ENCODE measurements around the gene CCDC40. TPM values are rescaled to one million over a fixed set of nuclear protein-coding genes. Genes with fewer than 3 reads are reported as not detected.

Gene CCDC40
- total and polyA plus RNA-seq, 10 donors: 0.30 to 8.3 (median 2.3) TPM

GRCh38 chr17:80106176-80106575 lies 69.7 kb downstream of the CCDC40 start:
- 74 to 84% (median 82%) methylated on average over 10 of the region's 10 CpGs for WGBS, 5 donors
- Histone ChIP-seq H3K36me3 (peaks cover 0 to 52% (median 0%) of the 10 kb centered on the region in 6 donors), H3K9me3 (no peaks in the 10 kb centered on the region), H3K27me3 (replicated peaks in 1 of 7) (no peaks in the 10 kb centered on the region), H3K4me1 (peaks cover 4 to 37% (median 23%) of the 10 kb centered on the region in 6 donors), H3K4me3 (no peak overlapping the region), H3K27ac (no peak overlapping the region)
- DNase-seq: peak; percentile 51
- intact Hi-C loops (cut with DNase I; ENCODE audit: low total_unique reads): no loop called here
- TF ChIP-seq POLR2AphosphoS5 (IDR thresholded peaks at IDR 0.05): no peak
- TF ChIP-seq POLR2A (IDR thresholded peaks at IDR 0.05): no peak
- TF ChIP-seq, protein P1, sequence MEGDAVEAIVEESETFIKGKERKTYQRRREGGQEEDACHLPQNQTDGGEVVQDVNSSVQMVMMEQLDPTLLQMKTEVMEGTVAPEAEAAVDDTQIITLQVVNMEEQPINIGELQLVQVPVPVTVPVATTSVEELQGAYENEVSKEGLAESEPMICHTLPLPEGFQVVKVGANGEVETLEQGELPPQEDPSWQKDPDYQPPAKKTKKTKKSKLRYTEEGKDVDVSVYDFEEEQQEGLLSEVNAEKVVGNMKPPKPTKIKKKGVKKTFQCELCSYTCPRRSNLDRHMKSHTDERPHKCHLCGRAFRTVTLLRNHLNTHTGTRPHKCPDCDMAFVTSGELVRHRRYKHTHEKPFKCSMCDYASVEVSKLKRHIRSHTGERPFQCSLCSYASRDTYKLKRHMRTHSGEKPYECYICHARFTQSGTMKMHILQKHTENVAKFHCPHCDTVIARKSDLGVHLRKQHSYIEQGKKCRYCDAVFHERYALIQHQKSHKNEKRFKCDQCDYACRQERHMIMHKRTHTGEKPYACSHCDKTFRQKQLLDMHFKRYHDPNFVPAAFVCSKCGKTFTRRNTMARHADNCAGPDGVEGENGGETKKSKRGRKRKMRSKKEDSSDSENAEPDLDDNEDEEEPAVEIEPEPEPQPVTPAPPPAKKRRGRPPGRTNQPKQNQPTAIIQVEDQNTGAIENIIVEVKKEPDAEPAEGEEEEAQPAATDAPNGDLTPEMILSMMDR (IDR thresholded peaks at IDR 0.05 in 8 of 11, conservative IDR thresholded peaks at IDR 0.05 in 3 of 11): no peak

DNA sequence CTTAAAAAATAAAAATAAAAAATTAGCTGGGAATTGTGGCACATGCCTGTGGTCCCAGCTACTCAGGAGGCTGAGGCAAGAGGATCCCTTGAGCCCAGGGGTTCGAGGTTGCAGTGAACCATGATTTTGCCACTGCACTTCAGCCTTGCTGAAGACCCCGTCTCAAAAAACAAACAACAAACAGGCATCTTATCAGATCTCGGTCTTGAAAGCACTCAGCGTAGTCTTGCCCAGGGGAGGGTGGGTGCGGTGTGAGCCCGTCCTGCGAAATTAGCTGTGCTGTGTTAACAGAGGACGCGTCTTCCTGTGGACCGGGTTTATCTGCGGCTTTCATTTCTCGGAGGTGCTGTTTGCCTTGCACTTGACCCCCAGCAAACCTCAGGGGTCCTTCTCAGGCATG lies 70.3 kb downstream of the CCDC40 start:
- WGBS, 5 donors: 80 to 94% (median 90%) methylated on average over 12 of the region's 12 CpGs
- Histone ChIP-seq H3K27ac (no peak overlapping the region), H3K27me3 (replicated peaks in 1 of 7) (no peaks in the 10 kb centered on the region), H3K9me3 (no peaks in the 10 kb centered on the region), H3K36me3 (peaks cover 0 to 56% (median 0%) of the 10 kb centered on the region in 6 donors), H3K4me3 (no peak overlapping the region), H3K4me1 (peaks cover 4 to 36% (median 21%) of the 10 kb centered on the region in 6 donors)
- TF ChIP-seq POLR2AphosphoS5 (IDR thresholded peaks at IDR 0.05) (no peak), POLR2A (IDR thresholded peaks at IDR 0.05) (no peak)
- TF ChIP-seq, protein P1 (IDR thresholded peaks at IDR 0.05 in 8 of 11, conservative IDR thresholded peaks at IDR 0.05 in 3 of 11): no peak
- DNase-seq: no peak
- intact Hi-C loops (cut with DNase I; ENCODE audit: low total_unique reads): no loop called here

- H3K4me1 ChIP-seq: peaks cover 0 to 29% (median 15%) of the 10 kb centered on the region in 6 donors
- WGBS, 5 donors: 90 to 94% (median 93%) methylated on average over 19 to 46 of the region's 46 CpGs
- no peaks in the 10 kb centered on the region for H3K9me3 ChIP-seq
- H3K36me3 ChIP-seq: peaks cover 0 to 63% (median 0%) of the 10 kb centered on the region in 6 donors
- peak; percentile 67 for DNase-seq
- H3K4me3 ChIP-seq: no peak overlapping the region
- intact Hi-C loops (cut with DNase I; ENCODE audit: low total_unique reads): no loop called here
- peak in 1 of 3 donors; percentile 36 for TF ChIP-seq POLR2AphosphoS5 (IDR thresholded peaks at IDR 0.05)
- no peak for TF ChIP-seq POLR2A (IDR thresholded peaks at IDR 0.05)
- TF ChIP-seq, protein P1 (IDR thresholded peaks at IDR 0.05 in 8 of 11, conservative IDR thresholded peaks at IDR 0.05 in 3 of 11): no peak
- H3K27ac ChIP-seq: no peak overlapping the region
- no peaks in the 10 kb centered on the region for H3K27me3 ChIP-seq (replicated peaks in 1 of 7)
These were observed 71.0 kb downstream of the CCDC40 start for GRCh38 chr17:80107231-80108021.

All from spleen (tissue), 11 donors.